Stimulated activated naive B cell treated with anti-CD40 and anti-IgM and Interleukin-4, amounts not matched to agents 10 μg/mL and 1 μg/mL and 100 μg/mL, for 72 hours (primary cell): ENCODE data around the gene TXNRD2.

Experiments used
- ATAC-seq, 2 donors: fragments of 150-1000 bp; cut with Tn5 transposase; replicated peaks; 2 replicates each; pipeline ENCODE4 v1.10.0; 2021; ENCODE audit warnings: moderate library complexity in 1 of 2
- DNase-seq: peaks from one replicate; pipeline ENCODE4 v3.0.0; 2021
- H3K27ac Mint-ChIP-seq: one replicate; pipeline ENCODE4 v1.8.0; 2022; ENCODE audit warnings: mild to moderate bottlenecking, mixed read lengths
- H3K27me3 Mint-ChIP-seq, 2 donors: one replicate each; pipeline ENCODE4 v1.8.0; 2022; ENCODE audit warnings: mixed read lengths in 2 of 2
- H3K36me3 Mint-ChIP-seq, 2 donors: one replicate each; pipeline ENCODE4 v1.8.0; 2022; ENCODE audit warnings: mixed read lengths in 2 of 2, mild to moderate bottlenecking in 1 of 2
- H3K4me1 Mint-ChIP-seq, 2 donors: one replicate each; pipeline ENCODE4 v1.8.0; 2022; ENCODE audit warnings: mixed read lengths in 2 of 2, mild to moderate bottlenecking in 1 of 2
- H3K4me3 Mint-ChIP-seq, 2 donors: one replicate each; pipeline ENCODE4 v1.8.0; 2022; ENCODE audit warnings: mild to moderate bottlenecking in 2 of 2, mixed read lengths in 2 of 2, moderate library complexity in 1 of 2
- H3K9me3 Mint-ChIP-seq, 2 donors: one replicate each; pipeline ENCODE4 v1.8.0; 2022; ENCODE audit warnings: mixed read lengths in 2 of 2, mild to moderate bottlenecking in 1 of 2

TXNRD2 gene

GRCh38 chr22:19941365-19942082 is at the start of gene TXNRD2, which contains the start of gene COMT:
TSS of gene TXNRD2 (minus strand) at chr22:19941818. CDS start at chr22:19941803, 15 bp downstream.
TSS of gene COMT (plus strand) at chr22:19941772. CDS start at chr22:19962527, 20,755 bp downstream.
- H3K27me3 Mint-ChIP-seq: no peaks in the 10 kb centered on the region
- H3K27ac Mint-ChIP-seq: peak within 1 kb of the TSS; percentile 98
- peak within 1 kb of the TSS; percentile 97 to 98 for H3K4me3 Mint-ChIP-seq
- H3K36me3 Mint-ChIP-seq: peaks cover 25 to 38% of the 10 kb centered on the region in 2 donors
- peaks cover 20 to 48% of the 10 kb centered on the region in 2 donors for H3K4me1 Mint-ChIP-seq
- DNase-seq (peak; percentile 47), ATAC-seq (peak; percentile 89 to 91)
- H3K9me3 Mint-ChIP-seq: peaks cover 5 to 6% of the 10 kb centered on the region in 2 donors

GRCh38 chr22:19991395-19991644 is 49.7 kb upstream of the TXNRD2 start:
- Mint-ChIP-seq H3K4me3 (no peak overlapping the region), H3K4me1 (peaks cover 3 to 10% of the 10 kb centered on the region in 2 donors), H3K36me3 (no peaks in the 10 kb centered on the region), H3K27ac (no peak overlapping the region), H3K9me3 (peaks cover 0 to 2% of the 10 kb centered on the region in 2 donors), H3K27me3 (peaks cover 8 to 14% of the 10 kb centered on the region in 2 donors)
- DNase-seq (no peak), ATAC-seq (no peak)

GRCh38 chr22:19990609-19991394 is 49.2 kb upstream of the TXNRD2 start:
- DNase-seq (no peak), ATAC-seq (no peak)
- Mint-ChIP-seq H3K36me3 (no peaks in the 10 kb centered on the region), H3K4me1 (peaks cover 8 to 12% of the 10 kb centered on the region in 2 donors), H3K27me3 (peaks cover 8 to 14% of the 10 kb centered on the region in 2 donors), H3K27ac (no peak overlapping the region), H3K4me3 (no peak overlapping the region), H3K9me3 (peaks cover 0 to 2% of the 10 kb centered on the region in 2 donors)

DNA sequence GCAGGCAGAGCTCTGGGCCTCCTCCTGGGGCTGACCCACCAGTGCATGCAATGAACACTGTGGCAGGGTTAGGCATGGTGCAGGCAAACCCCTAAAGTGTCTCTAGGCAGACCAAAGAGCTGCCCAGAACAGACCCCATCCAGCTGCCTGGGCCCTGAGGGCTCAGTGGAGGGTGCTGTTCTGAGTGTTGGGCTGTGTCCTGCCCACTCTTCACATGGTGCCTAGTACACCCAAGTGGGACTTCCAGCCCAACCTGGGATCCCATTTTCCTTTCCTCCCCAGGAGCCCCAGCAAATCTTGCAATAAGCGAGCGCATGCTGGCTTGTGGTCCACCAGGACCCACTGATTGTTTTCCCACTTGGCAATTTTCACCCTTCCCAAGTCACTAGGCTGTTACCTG is 48.6 kb upstream of the TXNRD2 start:
- H3K27me3 Mint-ChIP-seq: peaks cover 6 to 14% of the 10 kb centered on the region in 2 donors
- H3K9me3 Mint-ChIP-seq: peaks cover 0 to 2% of the 10 kb centered on the region in 2 donors
- H3K36me3 Mint-ChIP-seq: no peaks in the 10 kb centered on the region
- DNase-seq (no peak), ATAC-seq (no peak)
- H3K4me3 Mint-ChIP-seq: no peak overlapping the region
- H3K27ac Mint-ChIP-seq: no peak overlapping the region
- peaks cover 12% of the 10 kb centered on the region in 2 donors for H3K4me1 Mint-ChIP-seq

GRCh38 chr22:19989725-19990067 is 48.1 kb upstream of the TXNRD2 start:
- H3K27me3 Mint-ChIP-seq: peaks cover under 1 to 13% of the 10 kb centered on the region in 2 donors
- DNase-seq (no peak), ATAC-seq (no peak)
- no peak overlapping the region for H3K27ac Mint-ChIP-seq
- H3K9me3 Mint-ChIP-seq: no peaks in the 10 kb centered on the region
- peaks cover 8 to 17% of the 10 kb centered on the region in 2 donors for H3K4me1 Mint-ChIP-seq
- no peaks in the 10 kb centered on the region for H3K36me3 Mint-ChIP-seq
- no peak overlapping the region for H3K4me3 Mint-ChIP-seq

DNA sequence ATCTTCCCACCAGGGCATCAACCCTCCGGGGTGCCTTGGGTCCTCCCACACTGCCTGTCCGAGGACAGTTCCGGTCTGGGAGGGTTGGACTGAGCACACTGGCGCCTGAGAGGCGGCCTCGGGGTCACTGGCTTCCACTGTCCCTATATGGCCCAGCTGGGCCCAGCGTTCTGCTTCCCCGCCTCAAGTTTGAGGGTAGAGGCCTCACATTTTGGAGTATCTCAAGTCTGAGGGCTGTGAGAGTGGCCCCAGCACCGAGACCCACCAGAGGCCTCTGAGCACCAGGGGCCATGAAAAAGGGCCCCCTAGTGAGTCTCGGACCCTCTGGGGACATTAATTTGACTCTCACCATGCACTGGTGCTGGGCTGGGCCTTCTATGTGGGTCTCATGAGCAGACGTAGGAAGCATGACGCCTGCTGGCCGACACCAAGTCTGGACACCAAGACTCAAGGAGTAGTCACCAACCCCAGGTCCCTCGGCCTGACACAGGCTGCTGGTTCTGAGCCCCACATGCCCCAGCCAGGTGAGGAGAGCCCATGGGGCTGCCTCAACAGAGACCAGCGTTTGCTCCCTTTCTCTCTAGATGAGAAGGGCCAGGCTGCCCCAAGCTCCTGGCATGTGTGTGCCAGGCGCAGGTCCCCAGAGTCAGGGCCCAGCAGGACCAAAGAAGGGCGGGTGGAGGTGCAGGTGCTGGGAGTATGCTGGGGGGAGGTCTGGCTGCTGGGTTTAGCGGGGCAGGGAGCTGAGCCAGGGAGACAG is 47.5 kb upstream of the TXNRD2 start:
- H3K4me1 Mint-ChIP-seq: peaks cover 7 to 17% of the 10 kb centered on the region in 2 donors
- H3K36me3 Mint-ChIP-seq: no peaks in the 10 kb centered on the region
- H3K9me3 Mint-ChIP-seq: no peaks in the 10 kb centered on the region
- H3K27me3 Mint-ChIP-seq: peaks cover 0 to 11% of the 10 kb centered on the region in 2 donors
- ATAC-seq: no peak
- no peak overlapping the region for H3K27ac Mint-ChIP-seq
- DNase-seq: no peak
- H3K4me3 Mint-ChIP-seq: no peak overlapping the region

DNA sequence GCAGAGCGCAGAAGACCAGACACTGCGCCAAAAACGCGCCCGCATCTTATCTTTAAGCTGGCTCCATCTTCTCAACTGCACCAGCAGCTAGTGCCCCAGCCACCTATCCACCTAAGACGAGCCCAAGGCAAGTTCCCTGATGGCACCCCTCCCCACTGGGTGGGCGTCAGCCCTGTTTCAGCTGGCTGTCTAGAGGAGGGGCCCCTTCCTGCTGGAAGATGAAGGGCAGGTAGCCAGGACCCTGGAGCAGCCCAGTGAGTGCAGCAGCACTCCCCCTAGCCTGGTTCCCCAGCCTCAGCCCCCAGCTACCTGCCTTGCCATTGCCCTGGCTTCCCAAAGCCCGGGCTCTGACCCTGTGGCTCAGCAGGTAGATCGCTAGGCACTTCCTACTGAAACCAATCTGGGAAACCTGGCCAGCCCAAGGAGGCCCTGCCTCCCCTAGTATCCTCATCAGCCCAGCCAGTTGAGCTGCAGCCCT is 46.8 kb upstream of the TXNRD2 start:
- no peak for ATAC-seq
- Mint-ChIP-seq H3K27me3 (peaks cover 0 to 5% of the 10 kb centered on the region in 2 donors), H3K27ac (no peak overlapping the region), H3K4me1 (peaks cover 6 to 17% of the 10 kb centered on the region in 2 donors), H3K4me3 (peak overlapping the region in 1 of 2 donors; percentile 62), H3K36me3 (no peaks in the 10 kb centered on the region), H3K9me3 (no peaks in the 10 kb centered on the region)
- no peak for DNase-seq

- Mint-ChIP-seq H3K27me3 (peaks cover 0 to 5% of the 10 kb centered on the region in 2 donors), H3K9me3 (no peaks in the 10 kb centered on the region), H3K36me3 (no peaks in the 10 kb centered on the region), H3K4me3 (peak overlapping the region; percentile 37 to 62), H3K27ac (no peak overlapping the region), H3K4me1 (peaks cover 6 to 17% of the 10 kb centered on the region in 2 donors)
- ATAC-seq: no peak
- DNase-seq: no peak
Measured at GRCh38 chr22:19987394-19988306, 46.0 kb upstream of the TXNRD2 start.

DNA sequence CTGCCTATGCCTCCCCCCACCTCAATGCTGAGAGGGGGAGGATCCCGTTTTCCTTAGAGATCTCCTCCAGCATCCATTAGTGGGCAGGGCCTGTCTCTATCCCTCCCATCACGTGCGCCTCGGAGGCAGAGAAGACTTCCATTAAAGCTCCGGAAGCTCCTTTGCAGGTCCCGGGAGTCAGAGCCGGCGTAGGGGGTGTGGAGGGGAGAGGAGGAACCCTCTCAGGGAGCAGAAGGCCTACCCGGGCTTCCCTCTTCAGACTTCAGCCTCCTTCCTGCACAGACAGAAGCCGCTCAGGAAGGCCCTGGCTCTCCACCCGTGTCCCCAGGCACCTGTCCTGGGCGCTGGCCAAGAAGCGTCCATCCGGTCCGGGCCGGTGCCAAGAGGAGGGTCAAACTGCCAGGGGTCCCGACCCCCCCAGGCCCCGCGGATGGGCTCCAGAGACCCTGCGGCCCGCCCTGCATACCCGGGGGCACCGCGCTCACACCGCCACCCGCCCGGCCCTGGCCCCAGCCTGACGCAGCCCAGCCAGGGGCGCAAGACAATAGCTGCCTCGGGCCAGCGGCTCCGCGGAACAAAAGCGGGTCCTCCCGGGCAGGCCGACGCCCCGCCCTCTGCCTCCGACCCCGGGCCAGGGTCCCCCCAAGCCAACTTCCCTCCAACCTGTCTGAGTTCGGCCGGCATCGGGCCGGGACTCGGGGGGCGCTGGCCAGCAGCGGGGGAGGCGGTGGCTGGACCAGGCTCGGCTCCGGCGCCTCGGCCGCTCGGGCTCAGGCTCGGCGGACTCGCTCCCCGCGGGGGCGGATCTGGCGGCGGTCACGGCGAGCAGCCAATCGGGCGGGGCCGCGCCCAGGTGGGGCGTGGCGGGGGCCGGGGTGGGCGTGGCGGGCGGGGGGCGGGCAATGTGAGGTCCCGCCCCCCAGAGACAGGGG is 45.1 kb upstream of the TXNRD2 start:
- Mint-ChIP-seq H3K4me3 (peak overlapping the region; percentile 60 to 77), H3K36me3 (no peaks in the 10 kb centered on the region), H3K27ac (no peak overlapping the region), H3K27me3 (peaks cover 0 to 5% of the 10 kb centered on the region in 2 donors), H3K9me3 (no peaks in the 10 kb centered on the region), H3K4me1 (peaks cover 6 to 17% of the 10 kb centered on the region in 2 donors)
- DNase-seq (peak; percentile 61), ATAC-seq (peak; percentile 89 to 93)

GRCh38 chr22:19986011-19986409 is 44.4 kb upstream of the TXNRD2 start:
- Mint-ChIP-seq H3K9me3 (no peaks in the 10 kb centered on the region), H3K27ac (no peak overlapping the region), H3K27me3 (peaks cover 0 to 5% of the 10 kb centered on the region in 2 donors), H3K4me1 (peaks cover 6 to 17% of the 10 kb centered on the region in 2 donors), H3K36me3 (no peaks in the 10 kb centered on the region), H3K4me3 (peak overlapping the region in 1 of 2 donors; percentile 60)
- ATAC-seq: no peak
- DNase-seq: no peak

DNA sequence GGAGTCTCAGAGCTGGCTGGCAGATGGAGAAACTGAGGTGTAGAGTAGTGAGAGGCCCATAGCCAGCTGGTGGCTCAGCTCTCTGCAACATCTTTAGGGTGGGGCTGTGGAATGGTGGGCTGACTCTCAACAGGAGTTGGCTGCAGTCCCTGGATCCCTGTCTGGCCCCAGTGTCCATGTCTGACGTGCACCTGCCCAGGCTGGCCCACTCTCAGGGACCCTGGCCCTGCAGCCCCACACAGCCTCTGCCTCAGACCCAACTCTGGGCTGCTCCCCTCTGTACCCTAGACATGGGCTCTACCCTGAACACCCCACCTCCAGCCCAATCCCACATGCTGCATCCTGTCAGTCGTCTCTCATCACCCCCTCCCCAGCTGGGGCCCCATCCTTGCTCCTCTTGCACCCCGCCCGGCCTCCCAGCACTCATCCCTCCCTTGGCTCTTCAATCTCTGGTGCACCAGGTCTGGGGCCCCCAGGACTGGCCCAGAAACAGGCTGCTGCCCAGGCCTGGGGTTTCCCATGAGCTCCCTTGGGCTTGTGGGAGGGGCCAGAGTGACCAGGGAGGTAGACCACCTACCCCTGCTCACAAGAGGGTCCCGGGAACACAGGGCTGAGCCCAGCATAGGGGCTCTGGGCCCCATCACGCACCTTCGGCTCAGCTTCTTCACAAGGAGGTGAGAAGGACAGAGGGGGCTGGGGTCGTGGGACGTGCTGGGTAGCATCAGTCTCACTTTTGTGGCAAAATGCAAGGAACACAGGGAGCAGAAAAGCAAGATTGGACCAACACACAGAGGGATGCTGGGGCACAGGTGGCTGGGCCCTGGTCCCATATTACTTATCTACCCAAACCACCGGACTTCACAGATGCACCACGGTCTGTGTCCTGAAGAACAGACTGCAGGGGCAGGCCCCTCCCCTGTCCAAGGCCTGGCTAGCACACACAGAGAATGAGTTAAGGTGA is 43.5 kb upstream of the TXNRD2 start:
- Mint-ChIP-seq H3K36me3 (no peaks in the 10 kb centered on the region), H3K4me3 (no peak overlapping the region), H3K9me3 (no peaks in the 10 kb centered on the region), H3K4me1 (peaks cover 6 to 17% of the 10 kb centered on the region in 2 donors), H3K27me3 (peaks cover 0 to 5% of the 10 kb centered on the region in 2 donors), H3K27ac (no peak overlapping the region)
- DNase-seq (no peak), ATAC-seq (no peak)
